NT2/D1 (cell line): ENCODE data around the gene CRACDL.

Source experiments
- DNase-seq: peaks from one replicate; pipeline ENCODE4 v3.0.0-alpha.2; 2011; ENCODE audit warnings: low read depth, low spot score
- H3K27me3 ChIP-seq: 2 replicates; pipeline ENCODE4 v1.6.0; 2011; ENCODE audit warnings: mild to moderate bottlenecking; ENCODE audit not compliant: insufficient read length, insufficient read depth
- H3K36me3 ChIP-seq: 2 replicates; pipeline ENCODE4 v1.6.1; 2011; ENCODE audit warnings: mild to moderate bottlenecking, low read length, mixed read lengths; ENCODE audit not compliant: insufficient read depth, insufficient read length
- H3K4me1 ChIP-seq: 2 replicates; pipeline ENCODE4 v1.5.1; 2011; ENCODE audit not compliant: insufficient read depth, insufficient read length
- H3K4me3 ChIP-seq: 2 replicates; pipeline ENCODE4 v1.5.1; 2011; ENCODE audit warnings: low read depth; ENCODE audit not compliant: insufficient read length
- H3K9ac ChIP-seq: 2 replicates; pipeline ENCODE4 v1.6.0; 2011; ENCODE audit warnings: low read depth; ENCODE audit not compliant: insufficient read length
- H3K9me3 ChIP-seq: 2 replicates; pipeline ENCODE4 v1.5.1; 2011; ENCODE audit warnings: mild to moderate bottlenecking, low read length; ENCODE audit not compliant: insufficient read depth
- SUZ12 ChIP-seq: IDR thresholded peaks from 2 replicates; pipeline ENCODE4 v1.6.1; 2011; ENCODE audit not compliant: insufficient read length, insufficient read depth; ENCODE audit errors: extremely low read depth
- YY1 ChIP-seq: IDR thresholded peaks from 2 replicates; pipeline ENCODE4 v1.6.1; 2011; ENCODE audit not compliant: insufficient read length, insufficient read depth
- ZNF274 ChIP-seq: IDR thresholded peaks from 2 replicates; pipeline ENCODE4 v1.6.1; 2011; ENCODE audit warnings: mild to moderate bottlenecking, low read depth, low read length

Gene CRACDL

DNA sequence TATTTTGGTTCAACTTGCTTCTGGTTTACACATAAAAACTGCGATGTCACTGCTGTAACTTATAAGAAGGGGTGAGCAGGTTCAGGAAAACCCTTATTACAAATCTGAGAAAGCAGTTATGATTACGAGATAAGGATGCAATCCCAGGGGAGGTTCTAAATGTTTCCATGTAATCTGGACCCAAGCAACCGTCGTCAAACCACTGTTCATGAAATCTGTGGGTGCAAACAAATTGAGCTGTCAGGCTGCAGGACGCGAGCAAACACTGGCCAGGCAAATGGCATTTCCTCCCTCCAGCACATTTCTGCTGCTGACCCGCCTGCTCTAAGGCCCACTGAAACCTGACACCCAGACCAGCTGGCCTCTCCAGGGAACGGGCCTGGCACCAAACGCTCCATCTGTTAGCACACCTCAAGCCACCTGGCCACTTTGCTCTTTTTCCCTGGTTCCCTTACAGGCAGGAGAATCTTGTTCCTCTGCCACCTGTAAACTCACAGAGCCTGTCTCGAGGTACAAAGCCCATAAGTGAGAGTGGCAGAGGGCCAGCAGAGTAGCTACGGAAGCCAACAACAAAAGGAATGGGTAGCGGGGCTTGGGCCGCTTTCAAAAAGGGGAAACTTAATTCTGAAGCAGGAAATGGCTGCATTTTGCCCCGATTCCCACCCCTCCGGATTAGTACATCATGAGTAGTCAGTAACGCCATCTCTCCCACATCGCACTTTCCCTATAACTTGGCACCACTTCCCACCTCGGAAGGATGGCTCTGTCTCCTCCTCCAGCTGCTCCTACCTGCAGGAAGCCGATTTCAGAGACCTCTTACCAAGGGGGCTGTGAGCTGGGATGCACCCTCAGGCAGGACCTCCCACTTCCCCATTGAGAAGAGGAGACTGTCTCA is 26.5 kb downstream of the CRACDL start:
- peak; percentile 47 for DNase-seq
- no peak overlapping the region for H3K4me3 ChIP-seq
- H3K9me3 ChIP-seq, result no peaks in the 10 kb centered on the region
- no peaks in the 10 kb centered on the region for H3K27me3 ChIP-seq
- no peaks in the 10 kb centered on the region for H3K36me3 ChIP-seq
- TF ChIP-seq SUZ12 (no peak), YY1 (no peak), ZNF274 (no peak)
- peaks cover 19% of the 10 kb centered on the region for H3K4me1 ChIP-seq
- H3K9ac ChIP-seq, result no peak overlapping the region

DNA sequence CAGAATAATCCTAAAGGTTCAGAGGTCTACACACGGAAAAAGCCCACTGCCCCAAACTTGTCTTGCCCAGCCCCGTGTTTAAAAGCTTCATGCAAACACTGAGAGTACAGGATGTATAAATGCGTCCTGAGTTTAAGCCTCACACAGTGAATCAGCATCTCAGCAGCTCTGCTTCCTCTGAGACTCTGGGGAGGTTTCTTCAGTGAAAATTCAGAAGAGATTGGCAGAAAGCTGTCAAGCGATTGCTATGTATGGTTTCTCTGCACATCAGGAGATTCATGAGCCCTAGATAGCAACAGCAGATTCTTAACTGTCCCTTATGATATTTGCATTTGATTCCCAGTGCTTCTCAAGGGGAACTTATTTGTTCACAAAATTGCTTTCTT is 27.1 kb downstream of the CRACDL start:
- Histone ChIP-seq H3K9ac (no peak overlapping the region), H3K4me1 (peaks cover 19% of the 10 kb centered on the region), H3K4me3 (no peak overlapping the region), H3K27me3 (no peaks in the 10 kb centered on the region), H3K9me3 (no peaks in the 10 kb centered on the region), H3K36me3 (no peaks in the 10 kb centered on the region)
- TF ChIP-seq SUZ12 (no peak), YY1 (no peak), ZNF274 (no peak)
- no peak for DNase-seq

DNA sequence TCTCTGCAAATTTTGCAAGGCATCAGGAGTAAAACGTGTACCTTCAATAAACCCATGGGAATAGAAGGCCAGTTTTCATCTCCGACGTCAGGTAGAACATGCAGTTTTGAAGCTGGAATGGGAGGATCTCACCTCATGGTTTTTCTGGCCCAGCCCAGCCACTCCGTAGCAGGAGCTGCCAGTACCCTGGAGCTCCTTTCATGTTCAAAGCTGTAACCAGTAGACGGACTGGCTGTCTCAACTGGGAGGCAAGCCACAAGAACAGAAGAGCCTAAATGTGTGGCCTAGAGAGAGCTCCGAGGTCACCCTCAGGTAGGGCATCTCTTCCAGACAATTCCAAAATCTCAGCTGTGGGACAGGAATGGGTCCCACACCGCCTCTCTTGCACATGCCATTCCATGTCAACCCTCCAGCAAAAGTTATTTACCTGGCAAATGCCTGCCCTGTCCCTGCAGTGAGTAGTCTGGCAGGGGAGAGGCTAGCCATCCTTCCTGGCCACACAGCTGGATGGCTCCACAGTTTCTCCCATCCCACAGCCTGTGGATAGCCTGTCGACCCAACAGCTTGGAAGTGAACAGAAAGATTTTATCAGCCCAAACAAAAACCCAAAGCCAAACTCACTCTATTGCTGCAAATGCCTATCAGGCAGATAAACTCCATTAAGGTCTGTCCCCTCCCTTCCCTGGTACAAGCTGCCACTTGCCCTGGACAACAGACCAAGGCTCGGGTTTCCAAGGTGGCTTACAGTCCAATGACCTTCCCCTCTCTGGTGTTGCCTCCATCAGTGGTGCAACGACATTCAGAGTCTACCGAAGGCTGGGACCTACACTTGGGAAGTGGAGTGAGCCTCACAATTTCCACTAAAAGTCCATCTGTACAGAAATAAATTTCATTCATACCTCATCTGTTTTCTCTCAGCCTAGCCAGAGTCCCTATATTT is 27.8 kb downstream of the CRACDL start:
- H3K36me3 ChIP-seq, result no peaks in the 10 kb centered on the region
- H3K9ac ChIP-seq, result no peak overlapping the region
- peaks cover 14% of the 10 kb centered on the region for H3K4me1 ChIP-seq
- H3K27me3 ChIP-seq, result no peaks in the 10 kb centered on the region
- TF ChIP-seq YY1 (no peak), SUZ12 (no peak), ZNF274 (no peak)
- H3K4me3 ChIP-seq, result no peak overlapping the region
- H3K9me3 ChIP-seq, result no peaks in the 10 kb centered on the region
- DNase-seq, result no peak

DNA sequence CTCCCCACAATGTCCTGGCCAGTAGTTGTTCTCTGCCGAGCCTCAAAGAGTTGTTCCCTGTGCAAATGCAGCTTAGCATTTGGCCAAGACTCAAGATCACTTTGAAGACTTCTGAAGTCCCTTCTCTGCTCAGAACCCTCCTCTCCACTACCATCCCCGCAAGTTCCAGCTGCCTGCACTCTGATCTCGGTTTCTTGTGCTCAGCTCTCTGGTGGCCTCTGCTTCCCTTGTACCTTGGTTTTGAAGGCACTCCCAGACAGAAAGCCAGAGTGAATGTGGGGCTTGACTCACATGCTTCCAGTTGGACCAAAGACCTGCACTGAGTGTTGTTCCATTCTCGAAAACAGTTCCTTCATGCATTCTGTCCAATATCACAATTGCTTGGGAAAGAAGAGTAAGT is 28.6 kb downstream of the CRACDL start:
- H3K9ac ChIP-seq, result no peak overlapping the region
- H3K27me3 ChIP-seq, result no peaks in the 10 kb centered on the region
- H3K4me1 ChIP-seq, result peaks cover 14% of the 10 kb centered on the region
- no peak overlapping the region for H3K4me3 ChIP-seq
- no peaks in the 10 kb centered on the region for H3K9me3 ChIP-seq
- H3K36me3 ChIP-seq, result no peaks in the 10 kb centered on the region
- TF ChIP-seq ZNF274 (no peak), YY1 (no peak), SUZ12 (no peak)
- no peak for DNase-seq

DNA sequence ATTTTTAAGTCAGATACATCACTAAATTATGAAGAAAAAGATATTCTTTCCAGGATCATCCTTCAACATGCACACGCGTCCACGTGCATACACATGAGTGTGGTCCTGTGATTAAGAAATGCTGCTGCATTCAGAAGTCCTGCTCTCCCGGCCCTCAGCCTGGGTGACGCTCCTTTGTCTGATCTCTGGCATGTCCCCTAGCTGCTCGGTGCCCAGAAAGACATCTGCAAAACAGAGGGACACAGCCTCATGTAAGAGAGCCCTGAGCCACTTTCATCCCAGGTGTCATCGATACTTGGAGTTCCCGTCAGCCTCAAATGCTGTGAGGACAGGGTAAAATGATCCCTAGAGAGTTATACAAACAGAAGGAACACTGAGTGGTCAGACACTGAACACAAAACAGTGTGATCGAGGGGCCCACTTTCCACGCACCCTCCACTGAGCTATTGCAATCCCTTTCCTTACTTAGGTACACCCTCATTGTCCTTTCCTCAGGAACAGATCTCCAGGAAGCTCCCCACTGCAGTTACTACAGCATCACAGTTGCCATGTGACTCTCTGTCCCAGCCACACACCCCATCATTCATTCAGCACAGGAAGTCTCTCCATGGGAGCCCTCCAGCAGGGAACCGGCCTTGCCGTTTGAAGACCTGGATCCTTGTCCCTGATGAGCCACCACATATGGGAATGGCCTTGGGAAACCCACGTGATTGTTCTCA is 32.1 kb downstream of the CRACDL start:
- DNase-seq, result no peak
- Histone ChIP-seq H3K9ac (no peak overlapping the region), H3K36me3 (no peaks in the 10 kb centered on the region), H3K4me1 (peaks cover 8% of the 10 kb centered on the region), H3K9me3 (no peaks in the 10 kb centered on the region), H3K4me3 (no peak overlapping the region), H3K27me3 (no peaks in the 10 kb centered on the region)
- no peak for TF ChIP-seq ZNF274
- no peak for TF ChIP-seq SUZ12
- no peak for TF ChIP-seq YY1

DNA sequence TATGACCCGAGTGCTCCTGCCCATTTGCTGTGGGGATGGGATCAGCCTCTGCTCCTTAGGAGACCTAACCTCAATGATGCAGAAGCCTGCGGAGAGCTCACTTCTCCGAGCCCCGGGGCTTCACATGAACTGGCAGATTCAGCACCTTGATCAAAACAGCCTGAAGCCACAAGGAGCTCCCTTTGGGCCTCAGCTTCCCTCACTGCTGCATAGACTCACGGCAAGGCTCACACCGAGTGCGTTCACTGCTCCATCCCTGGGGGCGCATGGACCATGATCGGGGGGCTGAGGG is 33.0 kb downstream of the CRACDL start:
- no peaks in the 10 kb centered on the region for H3K4me1 ChIP-seq
- TF ChIP-seq SUZ12, result no peak
- TF ChIP-seq ZNF274, result no peak
- no peak for TF ChIP-seq YY1
- H3K36me3 ChIP-seq, result no peaks in the 10 kb centered on the region
- no peak overlapping the region for H3K9ac ChIP-seq
- no peaks in the 10 kb centered on the region for H3K27me3 ChIP-seq
- H3K9me3 ChIP-seq, result no peaks in the 10 kb centered on the region
- no peak for DNase-seq
- H3K4me3 ChIP-seq, result no peak overlapping the region
